Astrocyte (in vitro differentiated cells and primary cell): ENCODE results near the gene HTRA1.

Source experiments
- CTCF ChIP-seq: IDR thresholded peaks from 2 replicates; pipeline ENCODE4 v1.5.1; 2011; ENCODE audit warnings: low read depth, mild to moderate bottlenecking, inconsistent platforms, low read length, moderate library complexity; ENCODE audit not compliant: insufficient read depth
- EZH2 ChIP-seq: IDR thresholded peaks from 2 replicates; pipeline ENCODE4 v1.6.1; 2012; ENCODE audit warnings: mild to moderate bottlenecking, low read length, inconsistent platforms; ENCODE audit not compliant: insufficient read depth

DNA sequence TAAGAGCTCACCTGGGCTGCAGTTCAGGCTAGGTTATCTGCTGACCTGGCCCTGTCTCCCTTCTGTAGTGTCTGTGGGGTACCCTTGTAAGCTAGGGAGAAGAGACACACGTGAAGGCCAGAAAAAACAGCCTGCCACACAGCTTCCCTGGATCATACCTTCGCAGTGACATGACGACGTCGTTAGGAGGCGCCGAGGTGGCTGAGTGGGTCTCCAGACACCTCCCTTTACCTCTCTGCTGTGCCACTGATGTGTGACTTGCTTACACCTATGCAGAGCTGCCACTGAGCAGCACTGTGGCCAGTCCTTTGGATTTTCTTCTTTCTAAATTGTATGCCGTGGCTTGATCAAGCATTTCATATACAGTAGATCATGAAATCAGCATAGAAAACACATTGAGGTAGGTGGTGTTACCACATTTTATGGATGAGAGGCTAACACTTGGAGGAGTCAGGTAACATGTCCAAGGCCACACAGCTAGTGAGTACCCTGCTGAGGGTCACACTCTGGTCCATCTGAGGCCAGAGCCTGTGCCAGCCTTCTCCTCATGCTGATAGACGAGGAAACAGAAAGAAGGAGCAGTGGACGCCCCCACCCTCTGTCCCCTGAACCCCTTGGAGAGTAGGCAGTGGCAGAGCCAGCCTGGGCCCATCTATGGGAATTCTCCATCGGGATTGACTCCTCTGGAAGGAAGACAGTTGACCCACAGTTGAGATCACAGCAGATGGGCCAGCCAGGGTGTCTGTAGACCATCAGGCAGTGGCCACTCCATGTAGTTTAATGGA, 23.1 kb downstream of the HTRA1 start:
- TF ChIP-seq CTCF (no peak), EZH2 (no peak)
